SK-N-MC (cell line): ENCODE results near the gene SEMA5A.

Source experiments
- EZH2 ChIP-seq: fragments of 200-600 bp; sonication (generic); IDR thresholded peaks from one replicate; pipeline ENCODE4 v1.6.1; 2017; ENCODE audit warnings: antibody characterized with exemption
- POLR2AphosphoS5 ChIP-seq: IDR thresholded peaks from 2 replicates; pipeline ENCODE4 v1.6.1; 2012; ENCODE audit warnings: mild to moderate bottlenecking, low read depth, low read length, borderline replicate concordance

DNA sequence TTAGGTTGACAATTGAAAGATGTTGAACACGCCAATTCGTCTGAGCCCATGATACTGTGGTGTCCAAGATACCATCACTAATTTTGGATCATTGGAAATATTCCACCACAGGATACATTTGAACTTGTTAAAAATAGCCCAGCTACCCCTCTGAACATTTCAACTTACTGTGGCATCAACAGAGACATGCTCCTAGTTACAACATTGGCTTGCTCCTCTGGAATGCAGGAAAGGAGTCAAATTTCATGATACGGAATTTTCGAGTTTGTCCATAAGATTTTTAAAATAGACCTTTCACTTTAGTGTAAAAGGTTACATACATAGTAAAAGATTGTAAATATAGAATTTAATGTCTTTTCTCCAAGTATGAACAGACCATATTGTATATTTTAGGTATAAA lies 12.8 kb downstream of the SEMA5A start:
- no peak for TF ChIP-seq POLR2AphosphoS5
- TF ChIP-seq EZH2, result no peak
